Vein endothelial cell (primary cell): Measurements from ENCODE around the gene NCK2. TPM values are rescaled to one million over a fixed set of nuclear protein-coding genes. Genes with fewer than 3 reads are reported as not detected.

ENCODE experiments used
- total RNA-seq: library from RNA; depleted of rRNA; stranded (reverse); fragments of >200 nt; gene quantifications from 2 replicates; pipeline ENCODE4 v1.2.3, GENCODE V29; 2012

NCK2 gene
- total RNA-seq: 39.2 and 41.7 TPM in 2 replicates

GRCh38 chr2:105744909-105745853, at the start of gene NCK2:
Gene NCK2 (plus strand): TSS chr2:105744912. CDS start chr2:105855064, 110,152 bp downstream.

